ENCODE data around the gene ICA1.

DNA sequence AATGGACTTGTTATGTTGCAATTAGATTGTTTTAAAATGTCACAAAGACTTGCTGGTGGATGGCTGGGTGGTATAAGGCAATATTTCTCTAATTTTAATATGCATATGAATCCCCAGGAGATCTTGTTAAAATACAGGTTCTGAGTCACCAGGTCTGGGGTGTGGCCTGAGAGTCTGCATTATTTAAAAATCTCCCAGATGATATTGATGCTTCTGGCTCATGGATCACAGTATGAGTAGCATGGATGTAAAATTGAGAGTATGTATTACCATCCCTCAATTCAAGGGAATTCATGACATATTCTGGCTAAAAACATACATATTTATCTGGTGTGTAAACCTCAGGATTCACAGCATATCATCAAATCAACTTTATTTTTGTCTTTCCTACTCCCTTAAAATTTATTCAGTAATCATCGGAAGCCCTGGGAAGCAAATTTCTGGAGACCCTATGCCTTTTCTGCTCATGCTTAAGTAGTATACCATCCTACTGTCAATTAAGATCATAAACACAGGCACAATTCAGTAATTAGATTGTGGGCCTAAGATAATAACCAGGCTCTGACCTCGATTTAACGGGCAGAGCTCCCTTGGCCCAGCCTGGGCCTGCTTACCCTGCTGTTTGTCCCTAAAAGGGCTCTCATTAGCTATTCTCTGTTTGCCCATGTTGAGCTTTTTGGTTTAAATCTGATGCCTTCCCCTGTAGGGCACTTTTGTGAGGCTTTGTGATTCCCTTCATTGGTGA, 29.6 kb upstream of the ICA1 start:
- TF ChIP-seq, protein P1, sequence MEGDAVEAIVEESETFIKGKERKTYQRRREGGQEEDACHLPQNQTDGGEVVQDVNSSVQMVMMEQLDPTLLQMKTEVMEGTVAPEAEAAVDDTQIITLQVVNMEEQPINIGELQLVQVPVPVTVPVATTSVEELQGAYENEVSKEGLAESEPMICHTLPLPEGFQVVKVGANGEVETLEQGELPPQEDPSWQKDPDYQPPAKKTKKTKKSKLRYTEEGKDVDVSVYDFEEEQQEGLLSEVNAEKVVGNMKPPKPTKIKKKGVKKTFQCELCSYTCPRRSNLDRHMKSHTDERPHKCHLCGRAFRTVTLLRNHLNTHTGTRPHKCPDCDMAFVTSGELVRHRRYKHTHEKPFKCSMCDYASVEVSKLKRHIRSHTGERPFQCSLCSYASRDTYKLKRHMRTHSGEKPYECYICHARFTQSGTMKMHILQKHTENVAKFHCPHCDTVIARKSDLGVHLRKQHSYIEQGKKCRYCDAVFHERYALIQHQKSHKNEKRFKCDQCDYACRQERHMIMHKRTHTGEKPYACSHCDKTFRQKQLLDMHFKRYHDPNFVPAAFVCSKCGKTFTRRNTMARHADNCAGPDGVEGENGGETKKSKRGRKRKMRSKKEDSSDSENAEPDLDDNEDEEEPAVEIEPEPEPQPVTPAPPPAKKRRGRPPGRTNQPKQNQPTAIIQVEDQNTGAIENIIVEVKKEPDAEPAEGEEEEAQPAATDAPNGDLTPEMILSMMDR (IDR thresholded peaks at IDR 0.05): no peak
- no peak for TF ChIP-seq POLR2A (IDR thresholded peaks at IDR 0.05)
